ENCODE results near the gene ADCYAP1R1.

Gene ADCYAP1R1

DNA sequence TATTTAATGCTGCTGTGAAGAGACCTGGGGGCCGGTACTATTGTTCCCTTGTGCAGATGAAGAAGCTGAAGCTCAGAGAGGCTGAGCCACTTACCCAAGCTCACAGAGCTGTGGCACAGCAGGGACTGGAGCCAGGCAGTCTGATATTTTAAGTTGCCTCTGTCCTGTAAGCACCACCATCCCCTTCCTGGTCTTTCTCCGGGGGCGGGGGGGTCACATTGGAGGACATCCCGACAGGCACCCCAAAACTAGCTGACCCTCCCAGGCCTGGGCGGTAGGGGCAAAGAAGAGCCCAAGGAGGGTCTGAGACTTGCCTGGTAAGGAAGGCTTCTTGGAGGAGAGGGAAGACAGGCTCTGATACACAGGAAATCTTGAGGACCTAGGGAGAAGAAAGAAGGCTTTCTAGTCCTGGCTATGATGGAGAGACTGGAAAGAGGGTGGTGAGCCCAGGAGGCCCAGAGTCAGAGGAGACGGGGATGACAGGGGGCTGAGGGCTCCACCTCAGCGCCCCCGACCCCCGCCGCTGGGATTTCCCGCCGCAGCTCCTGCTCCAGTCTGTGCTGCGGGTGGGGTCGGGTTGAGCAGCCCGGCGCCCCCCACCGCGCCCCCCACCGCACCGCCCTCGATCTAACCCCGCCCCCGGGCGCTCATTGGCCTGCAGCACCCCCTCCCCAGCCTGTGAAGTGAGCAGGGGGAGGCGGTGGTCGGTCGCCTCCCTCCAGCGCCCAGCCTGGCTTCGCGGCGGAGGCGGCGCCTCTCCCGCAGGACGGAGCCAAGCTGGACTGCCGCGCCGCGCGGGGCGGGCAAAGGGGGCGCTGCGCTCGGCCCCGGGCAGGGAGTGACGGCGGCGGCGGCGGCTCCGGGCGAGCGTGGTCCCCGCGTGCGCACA lies at the start of gene ADCYAP1R1:
Gene ADCYAP1R1 (plus strand): TSS at position 711 of the 889 bp plus-strand sequence. CDS start 10,957 bp downstream, outside the sequence.
- no peak for DNase-seq (ENCODE audit: low read depth in 2 of 2)

DNA sequence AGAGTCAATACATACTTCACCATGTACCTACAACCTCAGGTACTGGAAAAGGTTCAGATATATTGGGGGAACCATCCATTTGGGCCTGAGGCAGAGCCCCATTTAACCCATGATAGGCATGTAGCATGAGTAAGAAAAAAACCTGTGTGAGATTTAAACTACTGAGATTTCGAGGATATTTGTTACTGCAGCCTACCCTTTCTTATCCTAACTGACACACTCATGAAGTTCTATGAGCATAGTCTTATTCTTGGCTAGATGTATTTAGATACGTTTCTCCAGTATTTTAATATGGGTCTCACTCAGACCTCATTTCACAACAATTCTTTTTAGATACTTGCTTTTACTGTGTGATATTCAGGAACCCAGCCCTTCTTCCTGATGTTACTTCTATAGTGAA lies 49.0 kb upstream of the ADCYAP1R1 start:
- no peak for DNase-seq (ENCODE audit: low read depth in 2 of 2)

DNA sequence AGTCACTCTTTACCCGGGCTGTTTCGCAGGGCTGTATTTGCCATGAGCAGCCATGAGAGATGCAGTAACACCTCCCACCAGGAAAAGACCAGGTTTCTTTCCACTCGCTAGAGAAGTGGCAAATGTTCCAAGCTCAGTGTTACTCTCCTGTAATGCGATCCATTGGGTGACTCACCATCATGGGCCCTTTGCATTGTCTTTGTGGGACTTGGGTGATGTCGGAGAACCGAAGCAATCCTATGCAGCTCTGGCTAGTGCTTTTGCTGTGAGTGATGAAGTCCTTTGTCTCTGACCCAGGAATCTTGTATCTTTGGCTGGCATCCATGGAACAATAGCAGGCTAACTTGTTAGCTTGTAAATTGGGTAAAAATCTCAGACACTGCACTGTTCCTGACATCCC lies 48.4 kb upstream of the ADCYAP1R1 start:
- no peak for DNase-seq (ENCODE audit: low read depth in 2 of 2)

DNA sequence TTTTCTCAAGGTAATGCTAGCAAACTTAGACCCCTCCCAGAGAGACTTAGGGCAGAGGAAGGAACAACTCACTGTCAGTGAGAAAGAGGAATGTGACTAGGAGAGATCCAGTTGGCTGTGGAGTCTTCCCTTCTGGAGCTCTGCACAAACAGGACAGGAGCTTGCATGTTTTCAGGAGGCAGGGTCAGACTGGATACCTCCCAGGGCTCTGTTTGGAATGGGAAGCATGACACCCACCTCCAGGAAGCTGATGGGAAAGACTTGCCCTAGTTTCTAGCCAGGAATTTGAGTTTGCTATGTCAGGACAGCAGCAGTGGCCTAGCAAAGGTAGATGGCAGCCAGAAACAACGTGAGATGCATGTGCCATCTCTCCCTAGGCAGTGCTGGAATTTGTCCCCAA lies 47.7 kb upstream of the ADCYAP1R1 start:
- DNase-seq (ENCODE audit: low read depth in 2 of 2), result no peak

DNA sequence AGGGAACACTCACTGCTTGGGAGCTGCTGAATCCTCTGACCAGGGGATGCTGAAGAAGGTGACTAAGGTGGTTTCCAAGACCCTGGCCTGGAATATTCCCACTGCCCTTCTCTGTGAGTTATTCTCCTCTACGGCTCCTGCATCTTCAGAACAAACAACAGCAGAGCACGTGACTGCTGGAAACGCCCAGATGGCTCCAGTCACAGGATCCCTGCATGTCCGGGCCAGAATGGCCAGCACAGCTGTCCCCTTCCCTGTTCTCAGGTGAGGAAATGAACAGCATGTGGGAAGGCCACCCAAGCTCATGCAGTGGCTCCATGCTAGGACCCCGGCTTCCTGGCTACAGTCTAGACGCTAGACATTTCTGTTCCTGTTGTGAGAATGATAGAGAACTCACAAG lies 45.3 kb upstream of the ADCYAP1R1 start:
- no peak for DNase-seq (ENCODE audit: low read depth in 2 of 2)

DNA sequence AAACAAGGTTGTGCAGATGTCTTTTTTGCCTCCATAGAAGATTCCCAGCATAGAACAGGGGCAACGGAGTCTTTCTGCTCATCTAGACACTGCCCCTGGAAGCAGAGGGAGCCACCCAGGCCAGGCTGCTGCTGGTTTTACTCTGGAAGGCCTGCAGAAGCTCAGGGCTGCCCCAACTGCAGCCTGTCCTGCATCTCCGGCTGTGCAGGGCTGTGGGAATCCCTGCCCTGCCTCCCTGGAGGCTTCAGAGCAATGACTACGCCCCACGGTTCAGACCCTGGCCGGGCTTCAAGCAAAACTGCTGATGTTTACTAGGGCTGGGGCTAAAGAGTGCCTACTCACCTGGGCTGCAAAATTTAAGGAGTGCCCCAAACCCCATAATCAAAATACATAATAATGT lies 44.5 kb upstream of the ADCYAP1R1 start:
- DNase-seq (ENCODE audit: low read depth in 2 of 2), result no peak

DNA sequence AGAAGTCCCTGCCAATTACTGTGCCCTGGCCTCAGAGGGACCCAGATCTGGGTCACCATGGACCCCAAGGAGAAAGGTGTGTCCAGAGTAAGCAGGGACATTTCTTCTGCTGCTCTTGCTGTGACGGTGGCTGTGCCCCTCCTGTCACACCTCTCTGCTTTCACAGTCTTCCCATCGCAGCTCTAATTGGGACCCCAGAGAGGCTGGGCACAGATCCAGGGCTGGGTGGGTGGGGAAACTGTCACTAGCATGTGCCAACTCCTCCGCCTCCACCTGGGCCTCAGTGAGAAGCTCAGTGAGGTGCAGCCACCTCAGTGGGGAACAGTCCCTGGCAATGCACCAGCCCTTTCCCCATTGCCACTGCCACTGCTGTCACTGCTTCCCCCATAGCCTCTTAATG lies 37.3 kb upstream of the ADCYAP1R1 start:
- DNase-seq (ENCODE audit: low read depth in 2 of 2), result no peak

DNA sequence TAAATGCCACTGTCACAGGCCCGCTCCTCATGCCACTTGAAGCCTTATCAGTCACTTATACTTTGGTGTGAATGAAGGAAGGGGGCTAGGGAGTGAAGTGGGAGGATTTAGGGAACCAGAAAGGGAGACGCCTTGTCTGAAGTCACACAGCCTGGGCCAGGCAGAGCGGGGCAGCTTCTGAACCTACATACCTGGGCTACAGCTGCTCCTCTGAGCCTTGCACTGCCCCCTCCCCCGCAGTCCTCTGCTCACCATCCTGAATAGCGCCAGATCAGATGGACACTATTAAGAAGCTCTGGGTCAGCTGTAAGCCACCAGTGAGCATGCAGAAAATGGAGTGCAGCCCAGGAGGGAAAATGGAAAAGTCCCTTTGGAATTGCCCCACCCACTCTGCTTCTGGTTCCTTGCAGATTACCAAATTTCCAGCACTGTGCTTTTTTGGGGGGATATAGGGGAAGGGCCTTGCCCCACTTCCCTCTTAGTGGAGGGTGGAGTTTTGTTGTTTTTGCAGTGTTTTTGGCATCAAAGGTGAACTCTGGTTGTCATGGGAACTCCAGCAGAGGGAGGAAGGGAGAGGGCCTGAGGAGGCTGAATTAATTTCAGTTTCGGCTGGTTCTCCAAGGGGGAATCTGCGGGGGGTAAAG lies 35.0 kb upstream of the ADCYAP1R1 start:
- DNase-seq (ENCODE audit: low read depth in 2 of 2), result no peak

DNA sequence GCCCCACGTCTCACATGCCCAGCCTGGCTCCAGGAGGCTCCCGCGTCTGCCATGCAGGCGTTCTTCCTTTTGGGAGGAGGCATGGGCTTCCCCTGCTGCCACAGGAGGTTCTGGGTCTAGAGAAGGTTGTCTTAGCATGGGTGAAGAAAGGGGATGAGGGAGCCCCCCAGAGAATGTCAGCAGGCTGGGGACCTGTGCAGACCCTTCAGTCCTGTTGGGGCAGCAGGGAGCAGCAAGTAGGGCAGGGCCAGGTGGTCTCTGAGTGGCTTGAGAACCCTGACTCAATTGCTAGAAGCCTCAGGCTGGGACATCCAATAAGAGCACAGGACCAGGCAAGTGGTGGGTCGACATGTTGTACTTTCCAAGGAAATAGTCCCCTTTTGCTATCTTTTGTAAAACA lies 34.4 kb upstream of the ADCYAP1R1 start:
- DNase-seq (ENCODE audit: low read depth in 2 of 2), result no peak

DNA sequence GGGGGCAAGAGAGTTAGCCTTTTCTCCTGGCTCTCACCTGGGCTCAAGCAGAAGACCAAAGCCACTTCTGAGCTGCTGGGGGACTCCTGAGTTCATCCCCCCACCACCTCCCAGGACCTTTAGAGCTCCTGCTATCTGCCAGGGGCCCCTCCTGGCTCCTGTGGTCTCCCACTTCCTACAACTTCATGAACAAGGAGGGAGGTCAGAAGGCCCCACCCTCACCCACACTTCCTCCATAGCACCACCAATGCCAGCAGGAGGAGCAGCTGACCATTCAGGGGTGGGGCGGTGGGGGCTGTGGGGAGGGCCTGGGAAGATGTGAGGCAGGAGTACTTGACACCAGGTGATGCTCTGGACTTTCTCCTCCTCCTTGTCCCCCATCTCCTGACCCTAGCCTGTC lies 32.6 kb upstream of the ADCYAP1R1 start:
- no peak for DNase-seq (ENCODE audit: low read depth in 2 of 2)

DNA sequence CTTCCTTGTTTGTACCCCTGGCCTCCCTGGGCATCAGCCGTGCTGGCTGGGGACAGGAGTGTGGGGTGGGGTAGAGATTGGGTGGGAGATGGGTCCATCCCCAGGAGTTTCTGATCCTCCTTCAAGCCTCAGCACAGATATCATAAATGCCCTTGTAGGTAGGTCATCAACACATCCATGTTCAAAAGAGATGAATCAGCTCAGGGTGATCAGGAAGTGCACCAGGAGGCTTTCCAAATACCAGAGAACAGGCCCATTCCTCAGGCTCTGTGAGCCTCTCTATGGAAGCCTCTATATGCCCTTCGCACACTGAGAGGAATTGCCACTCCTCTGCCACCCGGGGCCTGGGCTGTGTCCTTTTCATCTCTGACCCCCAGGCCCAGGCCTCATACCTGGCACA lies 31.9 kb upstream of the ADCYAP1R1 start:
- no peak for DNase-seq (ENCODE audit: low read depth in 2 of 2)

DNA sequence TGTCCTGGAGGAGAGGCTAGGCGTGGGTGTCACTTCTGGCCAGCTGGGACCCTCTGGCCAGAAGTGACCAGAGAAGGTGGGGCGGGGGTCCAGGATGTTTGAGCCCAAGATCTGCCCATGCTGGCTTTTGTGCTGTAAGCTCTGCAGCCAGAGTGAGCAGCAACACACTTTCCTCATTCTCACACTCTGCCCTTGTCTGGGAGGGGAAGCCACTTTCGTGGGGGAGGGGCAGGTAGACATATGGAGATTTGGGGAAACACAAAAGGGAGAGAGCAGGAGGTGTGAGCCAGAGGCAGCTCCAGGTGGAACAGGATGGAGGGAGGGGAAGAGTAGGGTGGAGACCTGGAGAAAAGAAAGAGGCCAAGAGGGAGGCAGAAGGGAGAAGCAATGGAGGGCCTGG lies 31.5 kb upstream of the ADCYAP1R1 start:
- no peak for DNase-seq (ENCODE audit: low read depth in 2 of 2)

DNA sequence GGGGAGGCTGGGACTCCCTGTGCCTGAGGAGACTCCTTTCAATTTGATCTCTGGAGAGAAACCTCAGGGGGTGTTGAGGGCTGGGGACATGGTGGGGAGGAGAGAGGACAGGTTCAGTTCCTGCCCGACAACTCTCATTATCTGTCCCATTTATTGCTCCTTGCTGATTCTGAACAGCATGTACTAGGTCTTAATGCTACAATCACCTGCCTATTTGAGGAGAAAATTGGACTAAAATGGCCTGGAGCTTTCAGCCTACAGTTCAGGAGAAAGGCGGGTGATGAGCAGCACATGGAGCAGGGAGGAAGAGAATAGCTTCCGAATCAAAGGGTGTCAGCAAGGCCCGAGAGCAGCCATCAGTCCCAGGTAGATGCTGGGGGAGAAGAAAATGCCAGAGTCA lies 30.0 kb upstream of the ADCYAP1R1 start:
- no peak for DNase-seq (ENCODE audit: low read depth in 2 of 2)

DNA sequence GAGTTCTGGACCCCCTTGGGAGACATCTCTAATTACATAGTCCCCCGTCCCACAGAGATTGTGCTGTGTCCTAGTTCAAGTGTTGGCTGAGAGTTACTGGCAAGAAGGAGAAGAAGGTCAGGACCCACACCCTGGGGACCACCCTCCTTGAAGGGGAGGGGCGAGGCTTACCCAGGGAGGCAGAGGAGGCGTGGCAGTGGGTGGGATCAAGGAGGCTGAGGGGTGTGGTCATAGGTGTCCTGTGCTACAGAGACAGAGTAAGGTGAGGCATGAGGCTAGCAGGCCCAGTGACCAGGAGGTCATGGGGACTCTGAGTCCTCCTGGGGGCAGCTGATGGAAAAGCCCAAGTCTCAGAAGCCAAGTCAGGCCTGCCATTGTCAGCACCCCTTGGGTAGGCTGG lies 29.4 kb upstream of the ADCYAP1R1 start:
- no peak for DNase-seq (ENCODE audit: low read depth in 2 of 2)

DNA sequence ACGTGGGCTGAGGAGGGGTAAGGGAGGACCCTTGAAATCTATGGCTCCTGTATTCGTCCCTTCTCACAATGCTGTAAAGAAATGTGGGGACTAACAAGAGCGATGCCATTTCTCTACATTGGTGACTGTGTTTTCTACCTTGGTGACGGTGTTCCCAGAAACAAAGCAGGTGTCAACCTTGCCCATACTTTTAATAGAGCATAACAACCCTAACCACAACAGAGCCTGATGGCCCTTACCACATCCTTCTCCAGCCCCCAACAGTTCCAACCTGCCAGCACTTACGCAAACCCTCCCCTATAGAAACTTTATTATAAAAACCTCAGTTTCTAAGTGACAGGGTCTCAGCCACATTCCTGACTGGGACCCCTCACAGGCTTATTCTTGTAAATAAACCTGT lies 28.2 kb upstream of the ADCYAP1R1 start:
- no peak for DNase-seq (ENCODE audit: low read depth in 2 of 2)

DNA sequence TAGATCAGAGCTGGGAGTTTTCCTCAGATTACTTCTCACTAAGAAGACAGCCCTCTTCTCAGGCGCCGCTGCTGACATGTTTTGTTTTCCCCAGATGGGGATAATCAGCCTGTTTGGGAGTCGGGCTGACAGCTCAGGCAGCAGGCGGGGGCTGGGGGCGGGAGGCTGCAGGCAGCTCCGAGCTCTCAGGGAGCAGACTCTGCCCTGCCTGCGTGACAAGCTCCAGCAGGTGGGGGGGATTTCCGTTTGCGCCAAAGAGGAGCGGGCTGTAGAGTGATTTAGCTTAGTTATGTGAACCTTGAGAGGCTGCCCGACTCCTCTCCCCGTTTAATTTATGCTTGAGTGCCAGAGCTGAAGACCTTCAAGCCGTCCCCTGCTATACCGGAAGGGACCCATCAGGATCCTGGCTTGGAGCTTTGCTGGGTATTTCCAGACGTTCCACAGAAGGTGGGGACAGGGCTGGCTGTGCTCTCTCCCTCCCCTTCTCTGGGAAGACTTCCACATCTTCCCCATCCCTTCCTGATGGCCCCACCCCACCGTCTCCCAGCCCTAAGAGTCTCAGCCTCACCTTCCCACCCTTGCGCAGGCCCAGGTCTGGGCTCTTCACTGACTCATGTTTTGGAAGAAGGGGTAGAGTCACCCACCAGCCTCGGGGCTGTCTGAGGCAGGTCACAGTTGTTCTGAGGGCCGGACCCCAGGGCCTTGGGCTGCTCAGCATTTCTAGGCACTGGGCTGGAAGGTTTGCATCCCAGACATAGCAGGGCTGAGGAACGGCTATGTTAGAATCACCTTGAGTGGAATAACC lies 24.7 kb upstream of the ADCYAP1R1 start:
- DNase-seq (ENCODE audit: low read depth in 2 of 2), result no peak

DNA sequence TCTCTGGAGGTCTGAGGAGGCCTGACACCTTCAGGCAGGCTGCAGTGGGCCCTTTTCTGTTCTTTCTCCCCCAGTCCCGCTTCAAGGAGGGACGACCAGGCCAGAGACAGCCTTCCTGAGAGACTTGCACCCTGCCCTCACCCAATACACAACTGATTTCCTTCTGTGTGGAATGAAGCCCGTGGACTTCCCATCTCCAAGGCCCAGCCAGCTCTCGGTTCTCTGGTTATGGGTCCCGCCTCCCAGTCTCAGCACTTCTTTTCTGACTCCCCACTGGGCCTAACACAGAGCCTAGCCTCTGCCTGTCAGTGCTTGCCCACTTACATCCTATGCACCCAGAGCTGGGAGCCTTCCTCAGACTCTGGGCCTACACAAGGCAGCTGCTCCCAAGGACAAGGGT lies 24.1 kb upstream of the ADCYAP1R1 start:
- no peak for DNase-seq (ENCODE audit: low read depth in 2 of 2)

DNA sequence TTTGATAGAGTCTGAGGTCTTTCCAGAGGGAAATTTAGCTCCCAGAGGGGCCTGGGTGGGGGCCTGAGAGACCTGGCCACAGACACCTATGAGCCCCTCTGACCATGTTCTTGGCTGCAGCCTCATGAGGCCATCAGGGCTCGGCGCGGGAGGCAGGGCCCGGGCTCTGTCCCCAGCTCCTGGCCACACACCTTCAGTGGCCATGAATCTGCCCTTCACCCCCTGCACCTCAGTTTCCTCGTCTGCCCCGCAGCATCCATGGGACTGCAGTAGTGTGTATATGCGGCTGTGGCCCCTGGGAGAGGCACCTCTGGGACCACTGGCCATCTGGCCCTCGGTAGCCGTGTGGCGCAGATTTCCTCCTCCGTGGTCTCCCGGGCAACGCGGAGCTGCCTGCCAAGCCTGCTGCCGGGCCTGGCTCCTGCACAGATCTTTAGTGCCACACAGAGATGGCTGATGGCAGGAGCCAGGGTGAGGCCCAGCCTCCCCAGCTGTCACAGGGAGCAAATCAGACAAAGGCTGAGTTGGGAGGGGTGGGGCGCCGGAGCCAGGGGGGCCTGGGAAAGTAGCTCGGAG lies 23.6 kb upstream of the ADCYAP1R1 start:
- DNase-seq (ENCODE audit: low read depth in 2 of 2), result no peak

DNA sequence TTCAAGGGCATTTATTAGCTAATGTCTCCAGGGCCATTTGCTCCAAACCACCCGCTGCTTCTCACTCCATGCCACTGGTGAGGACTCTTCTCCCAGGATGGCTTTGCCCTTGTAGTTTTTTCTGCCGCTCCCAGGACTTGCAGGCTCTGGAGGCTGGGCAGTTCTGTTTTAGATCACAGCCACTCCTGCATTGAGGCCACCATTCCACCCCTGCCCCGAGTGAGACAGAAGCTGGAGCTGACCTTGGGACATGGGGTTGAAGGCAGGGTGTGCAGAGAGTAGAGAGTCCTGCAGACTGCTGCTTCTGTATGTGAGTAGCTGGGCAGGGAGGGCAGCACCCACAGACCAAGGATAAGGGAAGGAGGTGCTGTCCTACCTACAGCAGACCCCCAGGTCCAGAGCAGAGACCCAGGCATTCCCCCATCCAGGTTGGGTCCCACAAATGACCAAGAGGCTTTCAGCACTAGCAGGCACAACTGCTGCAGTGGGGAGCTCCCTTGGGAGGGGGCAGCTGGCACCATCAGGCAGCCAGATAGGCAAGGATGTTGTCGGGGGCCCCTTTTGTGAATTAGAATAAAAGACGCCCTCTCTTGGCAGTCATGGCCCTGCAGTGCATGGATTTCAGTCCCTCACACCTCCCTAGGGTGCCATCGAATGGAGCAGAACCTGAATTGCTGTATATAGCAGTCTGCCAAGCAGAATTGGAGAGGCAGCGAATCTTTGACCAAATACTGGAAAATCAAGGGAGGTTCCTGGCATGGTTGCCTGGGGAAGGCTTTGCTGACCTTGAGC lies 22.7 kb upstream of the ADCYAP1R1 start:
- DNase-seq (ENCODE audit: low read depth in 2 of 2), result no peak

DNA sequence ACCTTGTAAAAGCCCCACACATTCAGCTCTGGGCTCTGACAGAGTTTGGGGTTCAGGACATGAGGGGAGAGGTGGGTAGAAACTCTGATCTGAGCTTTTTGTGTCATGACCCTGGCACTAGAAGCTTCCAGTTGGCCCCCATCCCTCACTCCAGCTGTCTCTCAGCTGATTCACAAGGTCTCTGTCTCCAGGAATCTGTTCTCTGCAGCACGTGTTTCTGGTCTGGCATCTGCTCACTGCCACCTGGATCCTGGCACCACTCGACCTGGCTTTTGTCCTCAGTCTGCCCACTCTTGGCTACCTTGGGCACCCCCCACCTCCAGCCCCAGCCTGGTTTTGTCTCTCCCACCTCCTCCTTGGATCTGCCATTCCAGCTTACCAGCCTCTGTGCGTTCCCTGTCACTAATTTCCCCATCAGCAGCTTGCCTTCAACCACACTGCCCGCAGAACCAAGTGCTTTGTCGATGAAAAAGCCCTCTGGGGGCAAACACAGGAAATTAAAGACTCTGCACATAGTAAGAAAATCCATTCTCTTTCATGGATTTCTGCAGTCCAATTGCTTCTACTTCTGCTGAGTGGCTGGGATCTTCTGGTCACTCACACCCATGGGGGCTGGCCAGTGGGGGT lies 18.3 kb upstream of the ADCYAP1R1 start:
- DNase-seq (ENCODE audit: low read depth in 2 of 2), result no peak

DNA sequence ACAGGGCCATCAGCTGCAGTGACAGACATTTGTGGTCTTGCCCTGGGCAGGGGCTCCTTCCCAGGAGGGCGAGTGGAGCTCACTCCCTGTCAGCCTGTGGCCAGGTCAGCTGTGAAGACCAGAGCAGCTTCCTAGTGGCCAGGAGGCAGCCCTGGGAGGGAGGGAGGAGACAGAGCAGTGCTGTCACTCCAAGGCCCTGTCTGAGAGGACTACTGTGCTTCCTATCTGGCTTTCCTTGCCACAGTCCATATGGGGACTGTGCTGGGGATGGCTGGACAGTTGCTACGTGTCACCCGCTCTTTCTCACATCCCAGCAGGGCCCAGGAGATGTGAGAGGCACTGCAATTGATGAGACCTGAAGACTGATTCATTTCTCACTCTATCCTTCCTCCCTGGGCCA lies 15.2 kb upstream of the ADCYAP1R1 start:
- DNase-seq (ENCODE audit: low read depth in 2 of 2), result no peak
